GM19328 (cell line): ENCODE measurements around the gene MYDGF.
"Not testable (repeated sequence)": the region's sequence is repeated elsewhere in the genome, so short reads cannot be mapped to it uniquely, and the experiment has no call there.

Experiments used
- ATAC-seq: cut with Tn5 transposase; IDR thresholded peaks from one replicate; pipeline ENCODE4 v1.9.1; 2021; ENCODE audit warnings: mild to moderate bottlenecking, moderate library complexity; ENCODE audit not compliant: unreplicated experiment

The MYDGF gene

DNA sequence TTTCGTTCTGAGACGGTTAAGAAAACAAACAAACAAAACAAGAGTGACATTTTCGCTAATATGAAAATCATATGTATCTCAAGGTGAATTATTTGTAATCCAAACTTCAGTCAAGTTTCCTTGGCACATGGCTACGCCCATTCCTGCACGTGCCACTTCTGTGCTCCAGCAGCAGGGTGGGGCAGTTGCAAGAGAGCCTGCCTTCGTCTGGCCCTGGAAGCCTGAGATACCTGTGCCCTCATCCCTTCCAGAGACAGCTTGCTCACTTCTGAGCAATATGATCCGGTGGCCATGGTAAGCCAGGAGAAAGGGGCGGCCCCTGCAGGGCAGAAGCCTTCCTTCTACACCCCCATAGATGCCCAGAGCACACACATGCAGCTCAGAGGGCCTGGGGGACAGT lies 31.4 kb upstream of the MYDGF start:
- ATAC-seq = no peak

GRCh38 chr19:4700693-4700970 lies 30.5 kb upstream of the MYDGF start:
- ATAC-seq = no peak

- ATAC-seq = no peak
Observed at GRCh38 chr19:4699826-4700692, 29.9 kb upstream of the MYDGF start.

GRCh38 chr19:4697304-4697703 lies 27.2 kb upstream of the MYDGF start:
- ATAC-seq = no peak

- ATAC-seq = no peak
Observed at GRCh38 chr19:4695224-4695731, 25.1 kb upstream of the MYDGF start.

DNA sequence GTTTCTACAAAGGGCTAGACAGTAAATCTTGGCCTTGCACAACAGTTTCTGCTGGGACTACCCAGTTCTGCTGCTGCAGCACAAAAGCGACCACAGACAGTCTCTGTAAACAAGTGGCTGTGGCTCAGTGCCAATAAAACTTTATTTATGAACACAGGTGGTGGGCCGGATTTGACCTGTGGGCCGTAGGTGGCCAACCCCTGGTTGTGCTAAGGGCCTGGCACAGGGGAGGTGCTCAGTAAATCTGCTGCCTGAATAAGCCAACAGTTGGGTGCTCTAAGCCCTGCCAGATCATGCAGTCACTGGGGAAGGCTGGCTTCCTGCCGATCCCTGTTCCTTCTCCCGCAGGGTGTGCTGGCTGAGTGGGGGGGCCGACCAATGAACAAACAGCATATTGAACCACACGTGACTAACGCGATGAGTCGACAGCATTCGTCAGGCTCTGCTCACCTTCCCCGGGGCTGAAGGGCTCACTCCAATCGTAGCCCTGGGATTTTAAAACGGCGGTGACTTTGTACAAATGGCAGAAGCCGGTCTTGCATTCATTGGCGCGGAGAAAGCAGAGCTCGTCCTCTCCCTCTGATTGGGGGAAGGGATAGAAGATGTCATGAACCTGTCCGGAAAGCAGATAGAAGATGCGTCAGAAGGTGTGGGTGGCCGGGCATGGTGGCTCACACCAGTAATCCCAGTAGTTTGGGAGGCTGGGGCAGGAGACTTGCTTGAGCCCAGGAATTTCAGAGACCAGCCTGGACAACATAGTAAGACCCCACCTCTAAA lies 24.3 kb upstream of the MYDGF start:
- no peak for ATAC-seq

GRCh38 chr19:4693471-4694121 lies 23.5 kb upstream of the MYDGF start:
- no peak for ATAC-seq

GRCh38 chr19:4693078-4693350 lies 22.9 kb upstream of the MYDGF start:
- no peak for ATAC-seq

- no peak for ATAC-seq
Observed at GRCh38 chr19:4692251-4693077, 22.3 kb upstream of the MYDGF start.

DNA sequence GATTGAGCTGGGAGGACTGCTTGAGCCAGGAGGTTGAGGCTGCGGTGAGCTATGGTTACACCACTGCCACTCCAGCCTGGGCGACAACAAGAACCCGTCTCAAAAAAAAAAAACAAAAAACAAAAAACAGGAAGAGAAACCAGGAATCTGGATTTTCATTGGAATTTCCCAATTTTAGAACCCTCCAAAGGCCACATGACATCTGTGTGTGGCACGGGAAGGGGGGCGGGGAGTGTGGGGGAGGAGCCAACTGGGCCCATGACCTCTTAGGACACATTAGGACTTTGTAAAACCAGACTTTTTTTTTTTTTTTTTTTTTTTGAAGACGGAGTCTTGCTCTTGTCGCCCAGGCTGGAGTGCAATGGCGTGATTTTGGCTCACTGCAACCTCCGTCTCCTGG lies 21.2 kb upstream of the MYDGF start:
- ATAC-seq = no peak

DNA sequence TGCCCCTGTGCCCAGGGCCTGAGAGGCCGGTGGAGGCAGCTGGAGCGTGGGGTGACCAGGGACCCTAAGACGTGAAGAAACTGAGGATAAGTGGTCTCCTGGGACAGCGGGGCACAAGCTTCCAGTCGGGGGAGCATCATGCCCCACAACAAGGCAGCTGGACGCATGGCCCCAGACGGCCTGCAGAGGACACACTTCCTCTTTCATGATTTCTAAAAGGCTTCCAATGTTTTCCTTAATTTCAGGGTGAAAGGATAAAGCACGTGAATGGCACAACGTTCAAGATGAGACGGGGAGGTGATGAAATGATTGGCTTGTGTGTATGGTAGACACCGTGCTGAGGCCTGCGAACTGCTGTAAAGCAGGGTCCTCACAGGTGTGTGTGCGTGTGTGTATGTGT lies 20.2 kb upstream of the MYDGF start:
- ATAC-seq = no peak

DNA sequence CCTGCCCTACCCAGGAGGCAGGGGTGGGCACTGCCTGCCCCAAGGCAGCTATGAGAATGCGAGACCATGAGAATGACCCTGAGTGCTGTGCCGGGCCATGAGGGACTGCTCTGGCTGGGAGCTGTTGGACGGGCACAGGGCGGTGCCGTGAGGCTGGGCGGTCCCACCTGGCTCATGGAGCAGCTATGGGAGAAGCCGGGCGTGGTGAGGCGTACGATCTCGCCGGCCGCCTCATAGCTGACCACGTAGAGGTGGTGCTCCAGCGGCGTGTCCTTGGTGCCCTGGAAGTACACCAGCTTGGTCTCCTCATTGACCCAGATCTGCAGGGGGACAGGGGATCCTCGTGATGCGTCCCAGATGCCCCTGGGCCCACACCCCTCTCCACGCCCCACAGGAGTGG lies 19.3 kb upstream of the MYDGF start:
- ATAC-seq = no peak

DNA sequence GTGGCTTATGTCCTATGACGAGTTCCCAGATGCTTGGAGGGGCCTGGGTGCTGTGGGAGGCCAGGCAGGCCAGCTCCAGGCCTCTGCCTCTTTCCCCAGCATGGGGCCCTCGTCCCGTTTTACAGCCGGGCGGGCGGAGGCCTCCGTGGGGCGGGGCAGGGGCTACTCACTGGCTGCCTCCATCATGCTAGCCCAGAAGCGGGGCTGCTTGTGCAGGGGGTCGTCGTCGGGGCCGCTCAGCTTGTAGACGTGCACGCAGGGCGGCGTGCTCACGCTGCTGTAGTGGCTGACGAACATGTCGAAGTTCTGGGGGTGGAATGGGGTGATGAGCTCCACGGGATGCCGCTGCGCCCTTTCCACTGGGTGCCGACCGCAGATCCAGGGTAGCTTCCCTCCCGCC lies 18.4 kb upstream of the MYDGF start:
- ATAC-seq = no peak

DNA sequence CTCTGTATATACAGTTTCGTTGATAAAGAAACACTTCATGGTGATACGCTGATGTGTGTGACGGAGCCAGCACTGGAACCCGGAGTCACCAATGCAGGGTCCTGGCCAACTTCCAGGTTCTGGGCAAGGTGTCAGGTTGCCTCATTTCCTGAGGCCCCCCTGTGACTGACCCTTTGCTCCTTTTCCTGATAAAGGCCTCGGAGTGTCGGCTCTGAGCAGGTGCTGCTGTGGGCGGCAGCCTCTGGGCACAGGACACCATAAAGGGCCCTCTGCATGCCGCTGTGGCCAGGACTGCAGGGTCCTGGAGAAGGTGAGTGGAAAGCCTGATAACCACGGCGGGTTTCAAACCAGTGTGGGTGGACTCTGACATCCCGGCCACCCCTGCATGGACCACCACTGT lies 17.3 kb upstream of the MYDGF start:
- no peak for ATAC-seq

DNA sequence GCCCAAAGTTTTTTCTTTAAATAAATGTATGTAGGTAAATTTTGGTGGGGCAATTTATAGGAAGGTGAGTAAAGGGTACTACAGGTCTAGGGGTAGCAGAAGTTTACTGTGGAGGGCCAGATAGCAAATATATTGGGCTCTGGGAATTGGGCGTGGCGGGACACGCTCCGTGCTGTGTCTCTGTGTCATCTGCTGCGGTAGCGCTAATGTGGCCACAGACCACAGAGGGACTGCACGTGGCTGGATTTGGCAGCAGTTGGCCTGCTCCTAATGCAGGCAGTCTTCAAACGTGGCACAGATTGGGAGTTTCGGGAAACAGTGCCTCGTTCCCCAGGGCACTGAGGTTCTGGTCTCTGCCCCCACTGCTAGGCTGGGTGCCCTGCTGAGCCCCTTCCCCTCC lies 16.6 kb upstream of the MYDGF start:
- ATAC-seq = no peak

- no peak for ATAC-seq
Observed at GRCh38 chr19:4684312-4685095, 14.4 kb upstream of the MYDGF start.

GRCh38 chr19:4682417-4683200 lies 12.5 kb upstream of the MYDGF start:
- no peak for ATAC-seq

- not testable (repeated sequence) for ATAC-seq
Observed at GRCh38 chr19:4680021-4680420, 9.9 kb upstream of the MYDGF start.
